ENCODE results near the gene MED10.

GRCh38 chr5:6377582-6377904, 804 bp downstream of the MED10 start:
- TF ChIP-seq CTCF (conservative IDR thresholded peaks at IDR 0.05) = no peak
- TF ChIP-seq ZFX (IDR thresholded peaks at IDR 0.05) = no peak
